Daoy (cell line): ENCODE data around the gene TANGO2. TPM values are rescaled to one million over a fixed set of nuclear protein-coding genes. Genes with fewer than 3 reads are reported as not detected.

Experiments
- DNase-seq: peaks from one replicate; pipeline ENCODE4 v3.0.0-alpha.2; 2015; ENCODE audit warnings: low read depth
- total RNA-seq: library from RNA; depleted of rRNA; stranded (reverse); fragments of >200 nt; shearing (Covaris generic); gene quantifications from 2 replicates; pipeline ENCODE4 v1.2.3, GENCODE V29; 2014

The TANGO2 gene
- total RNA-seq, 1 experiment from 2014 or later = 21.1 TPM

GRCh38 chr22:19995611-19996339, 25.1 kb upstream of the TANGO2 start:
- DNase-seq = no peak

GRCh38 chr22:19996694-19997384, 24.1 kb upstream of the TANGO2 start:
- DNase-seq = no peak

- no peak for DNase-seq
Observed at GRCh38 chr22:19997561-19998231, 23.2 kb upstream of the TANGO2 start.

- no peak for DNase-seq
Observed at GRCh38 chr22:19998232-19998951, 22.5 kb upstream of the TANGO2 start.

- DNase-seq = no peak
Observed at GRCh38 chr22:19998991-19999820, 21.7 kb upstream of the TANGO2 start.

GRCh38 chr22:20000246-20001081, 20.4 kb upstream of the TANGO2 start:
- DNase-seq = no peak

- no peak for DNase-seq
Observed at GRCh38 chr22:20001082-20001638, 19.8 kb upstream of the TANGO2 start.

GRCh38 chr22:20002128-20002527, 18.8 kb upstream of the TANGO2 start:
- DNase-seq = no peak

- no peak for DNase-seq
Observed at GRCh38 chr22:20002636-20003035, 18.3 kb upstream of the TANGO2 start.

GRCh38 chr22:20003304-20003703, 17.6 kb upstream of the TANGO2 start:
- DNase-seq = no peak

- no peak for DNase-seq
Observed at GRCh38 chr22:20004464-20004863, 16.4 kb upstream of the TANGO2 start.

- DNase-seq = no peak
Observed at GRCh38 chr22:20008221-20008995, 12.5 kb upstream of the TANGO2 start.

GRCh38 chr22:20009018-20009491, 11.9 kb upstream of the TANGO2 start:
- no peak for DNase-seq

- DNase-seq = no peak
Observed at GRCh38 chr22:20009582-20010306, 11.2 kb upstream of the TANGO2 start.

- DNase-seq = no peak
Observed at GRCh38 chr22:20010307-20011122, 10.4 kb upstream of the TANGO2 start.

GRCh38 chr22:20011123-20011992, 9.6 kb upstream of the TANGO2 start:
- no peak for DNase-seq
